NCI-H1436 (cell line): ENCODE measurements around the gene NPC1L1.

Experiments used
- DNase-seq: peaks from one replicate; lab custom pipeline; 2025; lab: John Stamatoyannopoulos, UW

NPC1L1 gene

GRCh38 chr7:44505595-44505994 is 35.5 kb downstream of the NPC1L1 start:
- no peak for DNase-seq

GRCh38 chr7:44498230-44498954 is 42.7 kb downstream of the NPC1L1 start:
- no peak for DNase-seq

- no peak for DNase-seq
These were observed 43.7 kb downstream of the NPC1L1 start for GRCh38 chr7:44497155-44498027.

GRCh38 chr7:44496385-44496784 is 44.7 kb downstream of the NPC1L1 start:
- no peak for DNase-seq

- no peak for DNase-seq
These were observed 46.2 kb downstream of the NPC1L1 start for GRCh38 chr7:44494960-44495359.

GRCh38 chr7:44491229-44491628 is 49.9 kb downstream of the NPC1L1 start:
- no peak for DNase-seq

- DNase-seq: peak; percentile 74
These were observed 50.6 kb downstream of the NPC1L1 start, which contains the start of gene NUDCD3 for GRCh38 chr7:44490351-44491200. Gene NUDCD3, minus strand, starts transcription at chr7:44490658. Its CDS starts 58 bp downstream, at chr7:44490600.

GRCh38 chr7:44489955-44490350 is 51.2 kb downstream of the NPC1L1 start:
- no peak for DNase-seq

- no peak for DNase-seq
These were observed 52.2 kb downstream of the NPC1L1 start for GRCh38 chr7:44488955-44489354.

- DNase-seq: no peak
These were observed 54.4 kb downstream of the NPC1L1 start for GRCh38 chr7:44486693-44487092.

- DNase-seq: no peak
These were observed 55.1 kb downstream of the NPC1L1 start for GRCh38 chr7:44486001-44486400.

- DNase-seq: no peak
These were observed 56.4 kb downstream of the NPC1L1 start for GRCh38 chr7:44484482-44485313.

- DNase-seq: no peak
These were observed 58.3 kb downstream of the NPC1L1 start for GRCh38 chr7:44482502-44483485.

GRCh38 chr7:44477938-44478337 is 63.2 kb downstream of the NPC1L1 start:
- DNase-seq: no peak

GRCh38 chr7:44477063-44477830 is 63.9 kb downstream of the NPC1L1 start:
- peak; percentile 26 for DNase-seq

GRCh38 chr7:44476313-44476712 is 64.8 kb downstream of the NPC1L1 start:
- no peak for DNase-seq

GRCh38 chr7:44473295-44473694 is 67.8 kb downstream of the NPC1L1 start:
- DNase-seq: no peak

- DNase-seq: no peak
These were observed 68.3 kb downstream of the NPC1L1 start for GRCh38 chr7:44472843-44473242.

GRCh38 chr7:44471850-44472249 is 69.3 kb downstream of the NPC1L1 start:
- no peak for DNase-seq
